ENCODE measurements around the gene RILPL2. TPM values are rescaled to one million over a fixed set of nuclear protein-coding genes. Genes with fewer than 3 reads are reported as not detected.

The RILPL2 gene
- total and polyA plus RNA-seq, 9 of the 15 experiments (the other 6 are each of a cell fraction or from before 2014, with no cell fraction given): 0.61 to 5.8 (median 4.3) TPM

GRCh38 chr12:123421314-123421713 lies 15.2 kb downstream of the RILPL2 start:
- Histone ChIP-seq H3K36me3 (ENCODE audit: control insufficient read depth, insufficient read depth, low read length) (peaks cover 13% of the 10 kb centered on the region; the same call in 2 of the 3 replicates), H3K79me2 (ENCODE audit: control insufficient read depth, insufficient read depth, low read length) (no peaks in the 10 kb centered on the region), H3K9ac (ENCODE audit: insufficient read depth in 1 of 2, low read depth in 2 of 2, low read length in 2 of 2) (no peak overlapping the region), H2AFZ (ENCODE audit: low read depth, low read length) (no peak overlapping the region), H3K27me3 (ENCODE audit: control insufficient read depth in 2 of 2, insufficient read depth in 2 of 2, low read length in 2 of 2) (no peaks in the 10 kb centered on the region), H3K9me3 (replicated peaks; ENCODE audit: control insufficient read depth, insufficient read depth, low read depth, low read length) (no peaks in the 10 kb centered on the region; the same call in 1 of the 2 replicates), H3K4me3 (no peak overlapping the region), H3K27ac (ENCODE audit: extremely low read depth, low read depth, low read length) (no peak overlapping the region), H3K4me1 (replicated peaks in 1 of 2; ENCODE audit: control insufficient read depth in 2 of 2, insufficient read depth in 2 of 2, low read length in 2 of 2) (no peaks in the 10 kb centered on the region; a peak in 1 of 5 replicates), H3K4me2 (ENCODE audit: insufficient read depth, low read length) (no peak overlapping the region), H3K9me1 (ENCODE audit: control insufficient read depth, insufficient read depth, low read length) (no peaks in the 10 kb centered on the region), H4K20me1 (replicated peaks; ENCODE audit: control insufficient read depth, insufficient read depth, low read length) (no peaks in the 10 kb centered on the region)
- POLR2A ChIA-PET: interaction anchor here (1.6 to 1.8 kb wide), 2 partner anchors 9 to 12 kb away, joined by 4 read pairs; no protein-coding TSS in a partner anchor
- CTCF ChIA-PET (ENCODE audit: low intra/inter-chr PET ratio): no interaction called here
- no peak for FAIRE-seq
- no peak for TF ChIP-seq ELF2 (CRISPR knock-in tag; IDR thresholded peaks at IDR 0.05)
- no peak for TF ChIP-seq PHF8 (IDR thresholded peaks at IDR 0.05; ENCODE audit: borderline replicate concordance, low read length)
- in situ Hi-C loops (cut with MboI): no loop called here
- WGBS (ENCODE audit: insufficient coverage, low coverage, missing lambda C conversion rate): 94% methylated on average over 1 of the region's 2 CpGs
- DNase-seq (ENCODE audit: extremely low read depth in 1 of 4, low spot score in 3 of 4): no peak
- ATAC-seq: peak; percentile 69
- no TSS peak for BruUV-seq (replicated peaks)
- intact Hi-C loops (cut with micrococcal nuclease): no loop called here

- intact Hi-C loops (cut with micrococcal nuclease) (no loop called here), in situ Hi-C loops (cut with MboI) (no loop called here)
- POLR2A ChIA-PET: interaction anchor here (0.6 to 1.6 kb wide), 7 partner anchors 11 to 141 kb away, joined by 3 to 6 read pairs (median 4); partner anchors contain the start of gene KMT5A
- H2AFZ ChIP-seq (ENCODE audit: low read depth, low read length): no peak overlapping the region
- CTCF ChIA-PET (ENCODE audit: low intra/inter-chr PET ratio): no interaction called here
- H3K4me1 ChIP-seq (replicated peaks in 1 of 2; ENCODE audit: control insufficient read depth in 2 of 2, insufficient read depth in 2 of 2, low read length in 2 of 2): no peaks in the 10 kb centered on the region
- peaks cover 35% of the 10 kb centered on the region; the same call in 2 of the 3 replicates for H3K36me3 ChIP-seq (ENCODE audit: control insufficient read depth, insufficient read depth, low read length)
- no TSS peak for BruUV-seq (replicated peaks)
- H3K9me1 ChIP-seq (ENCODE audit: control insufficient read depth, insufficient read depth, low read length): no peaks in the 10 kb centered on the region
- DNase-seq (ENCODE audit: extremely low read depth in 1 of 4, low spot score in 3 of 4) (peak in 2 of 4 experiments; percentile 4 to 7), ATAC-seq (peak; percentile 15), FAIRE-seq (no peak)
- no peak overlapping the region for H3K9ac ChIP-seq (ENCODE audit: insufficient read depth in 1 of 2, low read depth in 2 of 2, low read length in 2 of 2)
- no peak overlapping the region for H3K4me2 ChIP-seq (ENCODE audit: insufficient read depth, low read length)
- no peaks in the 10 kb centered on the region for H3K27me3 ChIP-seq (ENCODE audit: control insufficient read depth in 2 of 2, insufficient read depth in 2 of 2, low read length in 2 of 2)
- H3K27ac ChIP-seq (ENCODE audit: extremely low read depth, low read depth, low read length): no peak overlapping the region
- 78% methylated on average over 5 of the region's 5 CpGs for WGBS (ENCODE audit: insufficient coverage, low coverage, missing lambda C conversion rate)
- H3K9me3 ChIP-seq (replicated peaks; ENCODE audit: control insufficient read depth, insufficient read depth, low read depth, low read length): no peaks in the 10 kb centered on the region
- H3K79me2 ChIP-seq (ENCODE audit: control insufficient read depth, insufficient read depth, low read length): no peaks in the 10 kb centered on the region
- no peak overlapping the region for H3K4me3 ChIP-seq
- no peaks in the 10 kb centered on the region for H4K20me1 ChIP-seq (replicated peaks; ENCODE audit: control insufficient read depth, insufficient read depth, low read length)
- TF ChIP-seq SIN3A (IDR thresholded peaks at IDR 0.05; ENCODE audit: borderline replicate concordance in 2 of 2, control insufficient read depth in 1 of 2, low read depth in 2 of 2, low read length in 2 of 2): no peak
- peak; percentile 16 for TF ChIP-seq POLR2A (conservative IDR thresholded peaks at IDR 0.05)
- TF ChIP-seq HDAC3 (IDR thresholded peaks at IDR 0.05; ENCODE audit: borderline replicate concordance, partially characterized antibody): no peak
- no peak for TF ChIP-seq ZNF384 (IDR thresholded peaks at IDR 0.05; ENCODE audit: low read depth, low read length)
- peak; percentile 25; the same call in 1 of the 2 replicates for TF ChIP-seq SUPT5H (IDR thresholded peaks at IDR 0.05)
- TF ChIP-seq POLR2AphosphoS2 (IDR thresholded peaks at IDR 0.05; ENCODE audit: low read length): peak; percentile 76
These were observed 26.5 kb downstream of the RILPL2 start for GRCh38 chr12:123410041-123410412.

Data from K562 (cell line).